ENCODE data around the gene PMFBP1. TPM values are rescaled to one million over a fixed set of nuclear protein-coding genes. Genes with fewer than 3 reads are reported as not detected.
A peak's percentile ranks its signal among the peaks of the same experiment; 100 is the strongest.

The PMFBP1 gene
- total and polyA plus RNA-seq, 12 donors = 0.26 to 1.6 (median 0.45) TPM; not detected in 8

- DNase-seq (peak; percentile 31 to 70), ATAC-seq (peak; percentile 91 to 96 (median 93))
- intact Hi-C loops (cut with DNase I) = loop anchor here in 2 of 10 donors (1.0 to 2.0 kb wide), 2 partner anchors 19 to 20 kb away; partner anchors contain the start of genes DHX38 (in 2 of the 2) and TXNL4B (in 2 of the 2)
- Histone ChIP-seq H3K27me3 (no peaks in the 10 kb centered on the region), H3K36me3 (peaks cover 0 to 13% (median 0%) of the 10 kb centered on the region in 9 donors), H3K4me3 (peak overlapping the region in 6 of 10 donors; percentile 12 to 34 (median 16)), H3K4me1 (peaks cover 0 to 41% (median 9%) of the 10 kb centered on the region in 9 donors), H3K9me3 (no peaks in the 10 kb centered on the region), H3K27ac (peak overlapping the region; percentile 58 to 96 (median 82))
- WGBS, 2 donors = 48 to 56% methylated on average over 8 of the region's 8 CpGs
- TF ChIP-seq, protein P1, sequence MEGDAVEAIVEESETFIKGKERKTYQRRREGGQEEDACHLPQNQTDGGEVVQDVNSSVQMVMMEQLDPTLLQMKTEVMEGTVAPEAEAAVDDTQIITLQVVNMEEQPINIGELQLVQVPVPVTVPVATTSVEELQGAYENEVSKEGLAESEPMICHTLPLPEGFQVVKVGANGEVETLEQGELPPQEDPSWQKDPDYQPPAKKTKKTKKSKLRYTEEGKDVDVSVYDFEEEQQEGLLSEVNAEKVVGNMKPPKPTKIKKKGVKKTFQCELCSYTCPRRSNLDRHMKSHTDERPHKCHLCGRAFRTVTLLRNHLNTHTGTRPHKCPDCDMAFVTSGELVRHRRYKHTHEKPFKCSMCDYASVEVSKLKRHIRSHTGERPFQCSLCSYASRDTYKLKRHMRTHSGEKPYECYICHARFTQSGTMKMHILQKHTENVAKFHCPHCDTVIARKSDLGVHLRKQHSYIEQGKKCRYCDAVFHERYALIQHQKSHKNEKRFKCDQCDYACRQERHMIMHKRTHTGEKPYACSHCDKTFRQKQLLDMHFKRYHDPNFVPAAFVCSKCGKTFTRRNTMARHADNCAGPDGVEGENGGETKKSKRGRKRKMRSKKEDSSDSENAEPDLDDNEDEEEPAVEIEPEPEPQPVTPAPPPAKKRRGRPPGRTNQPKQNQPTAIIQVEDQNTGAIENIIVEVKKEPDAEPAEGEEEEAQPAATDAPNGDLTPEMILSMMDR (IDR thresholded peaks at IDR 0.05) = no peak
Measured at GRCh38 chr16:72073560-72074230, 98.3 kb downstream of the PMFBP1 start.

GRCh38 chr16:72072514-72073342, 99.2 kb downstream of the PMFBP1 start:
- H3K36me3 ChIP-seq = peaks cover 0 to 5% (median 0%) of the 10 kb centered on the region in 9 donors
- TF ChIP-seq, protein P1 (IDR thresholded peaks at IDR 0.05) = no peak
- no peaks in the 10 kb centered on the region for H3K9me3 ChIP-seq
- H3K27ac ChIP-seq = peak overlapping the region; percentile 58 to 96 (median 82)
- intact Hi-C loops (cut with DNase I) = loop anchor here in 1 of 10 donors (2.0 kb wide), 1 partner anchor 20 kb away; the partner anchor contains the start of genes DHX38 and TXNL4B
- peak overlapping the region in 4 of 10 donors; percentile 2 to 18 (median 6) for H3K4me3 ChIP-seq
- H3K27me3 ChIP-seq = no peaks in the 10 kb centered on the region
- H3K4me1 ChIP-seq = peaks cover 0 to 41% (median 9%) of the 10 kb centered on the region in 9 donors
- DNase-seq (peak in 1 of 2 donors; percentile 38), ATAC-seq (peak; percentile 57 to 81 (median 72))
- 25 to 31% methylated on average over 12 of the region's 12 CpGs for WGBS, 2 donors

Other genes starting within 250 kb of the PMFBP1 start
- gene PKD1L3, start 171.8 kb downstream of the PMFBP1 start, total RNA-seq = under 1 TPM in 6 of 10 donors, not detected in 4; 0.04 to 0.19 (median 0.11) TPM
- gene PKD1L3, start 171.8 kb downstream of the PMFBP1 start, polyA plus RNA-seq = under 1 TPM; under 0.01 to 0.07 TPM
- 10 to 100 TPM in 3 of 10 donors, 1 to 10 TPM in 7; 6.1 to 12.6 (median 8.9) TPM for gene DHODH, start 163.4 kb downstream of the PMFBP1 start, total RNA-seq
- 1 to 10 TPM; 6.6 to 7.0 TPM for gene DHODH, start 163.4 kb downstream of the PMFBP1 start, polyA plus RNA-seq
- gene HP, start 117.7 kb downstream of the PMFBP1 start, total RNA-seq = 10 to 100 TPM in 2 of 10 donors, 1 to 10 TPM in 7, under 1 TPM in 1; 0.47 to 26.6 (median 5.0) TPM
- gene HP, start 117.7 kb downstream of the PMFBP1 start, polyA plus RNA-seq = 1 to 10 TPM; 4.0 to 8.9 TPM
- 100 to 1,000 TPM in 2 of 10 donors, 10 to 100 TPM in 8; 32.9 to 133 (median 60.8) TPM for gene HPR, start 108.9 kb downstream of the PMFBP1 start, total RNA-seq
- gene HPR, start 108.9 kb downstream of the PMFBP1 start, polyA plus RNA-seq = 100 to 1,000 TPM in 1 of 2 donors, 10 to 100 TPM in 1; 37.2 to 115 TPM
- 10 to 100 TPM in 1 of 10 donors, 1 to 10 TPM in 9; 3.2 to 11.7 (median 5.9) TPM for gene TXNL4B, start 78.5 kb downstream of the PMFBP1 start, total RNA-seq
- gene TXNL4B, start 78.5 kb downstream of the PMFBP1 start, polyA plus RNA-seq = 10 to 100 TPM in 1 of 2 donors, 1 to 10 TPM in 1; 5.8 to 10.5 TPM
- 10 to 100 TPM; 29.1 to 46.5 (median 36.6) TPM for gene DHX38, start 78.3 kb downstream of the PMFBP1 start, total RNA-seq
- gene DHX38, start 78.3 kb downstream of the PMFBP1 start, polyA plus RNA-seq = 10 to 100 TPM; 41.4 to 50.6 TPM

Data from heart right ventricle (tissue), 16 donors.